Activated CD4-positive, alpha-beta T cell treated with anti-CD3 and anti-CD28 coated beads, Interleukin-2, amount 50 U/mL, for 1 hour (primary cell): Measurements from ENCODE around the gene SAFB2.
A peak's percentile ranks its signal among the peaks of the same experiment; 100 is the strongest.
"Not testable (repeated sequence)": the region's sequence is repeated elsewhere in the genome, so short reads cannot be mapped to it uniquely, and the experiment has no call there.

Experiments
- DNase-seq: peaks from one replicate; pipeline ENCODE4 v3.0.0-alpha.2; 2020

SAFB2 gene

DNA sequence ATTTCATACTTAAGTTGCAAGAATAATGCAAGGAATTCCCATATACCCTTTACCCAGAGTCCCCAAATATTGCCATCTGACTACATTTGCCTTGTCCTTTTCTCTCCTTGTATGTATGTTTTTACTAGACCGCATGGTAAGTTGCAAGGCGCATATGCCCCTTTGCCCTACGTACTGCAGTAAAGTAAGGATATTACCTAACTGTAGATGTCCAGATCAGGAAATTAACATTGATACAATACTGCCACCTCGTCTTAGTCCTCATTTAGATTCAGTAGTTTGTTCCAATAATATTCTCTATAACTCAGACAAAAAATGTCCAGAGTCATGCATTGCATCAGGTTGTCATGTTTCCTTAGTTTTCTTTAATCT, 9.7 kb upstream of the SAFB2 start:
- no peak for DNase-seq

DNA sequence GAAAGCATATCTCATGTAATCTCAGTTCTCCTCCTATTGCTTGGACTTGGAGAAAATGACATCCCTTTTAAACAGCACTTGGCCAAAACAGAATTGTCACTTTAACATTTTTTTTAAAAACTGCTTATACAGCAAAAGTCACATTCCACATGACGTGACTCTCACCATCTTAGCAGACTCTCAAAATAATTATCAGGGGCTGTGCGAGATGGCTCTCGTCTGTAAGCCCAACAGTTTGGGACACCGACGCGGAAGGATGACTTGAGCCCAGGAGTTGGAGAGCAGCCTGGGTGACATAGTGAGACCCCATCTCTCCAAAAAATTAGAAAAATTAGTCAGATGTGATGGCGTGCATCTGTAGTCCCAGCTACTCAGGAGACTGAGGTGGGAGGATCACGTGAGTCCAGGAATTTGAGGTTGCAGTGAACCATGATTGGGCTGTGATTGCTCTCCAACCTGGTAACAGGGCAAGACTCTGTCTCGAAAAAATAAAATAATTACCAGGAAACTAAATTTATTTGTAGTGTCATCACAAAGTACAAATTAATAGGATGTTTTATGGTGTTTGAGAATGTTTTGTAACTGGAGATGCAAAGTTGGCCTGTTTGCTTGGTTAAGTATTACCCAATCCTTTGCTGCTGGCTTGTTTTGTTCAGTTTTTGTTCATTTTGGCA, 9.1 kb upstream of the SAFB2 start:
- no peak for DNase-seq

DNA sequence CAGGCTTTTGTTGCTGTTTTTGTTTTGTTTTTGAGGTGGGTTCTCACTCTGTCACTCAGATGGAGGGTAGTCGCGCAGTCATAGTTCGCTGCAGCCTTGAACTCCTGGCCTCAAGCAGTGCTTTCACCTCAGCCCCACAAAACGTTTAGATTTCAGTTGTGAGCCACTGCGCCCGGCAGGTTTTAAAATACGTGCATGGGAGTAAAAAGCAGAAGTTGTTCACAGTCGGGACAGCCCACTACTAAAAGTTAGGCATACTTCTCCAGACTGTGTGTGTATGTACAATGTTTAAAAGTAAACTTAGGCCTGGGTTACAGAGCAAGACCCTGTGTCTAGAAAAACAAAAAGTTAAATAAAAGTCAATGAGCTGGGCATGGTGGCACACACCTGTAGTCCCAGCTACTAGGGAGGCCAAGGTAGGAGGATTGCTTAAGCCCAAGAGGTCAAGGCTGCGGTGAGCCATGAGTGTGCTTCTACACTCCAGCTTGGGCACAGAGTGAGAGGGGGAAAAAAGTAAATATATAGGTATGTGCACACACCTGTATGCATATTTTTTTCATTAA, 6.4 kb upstream of the SAFB2 start:
- no peak for DNase-seq

DNA sequence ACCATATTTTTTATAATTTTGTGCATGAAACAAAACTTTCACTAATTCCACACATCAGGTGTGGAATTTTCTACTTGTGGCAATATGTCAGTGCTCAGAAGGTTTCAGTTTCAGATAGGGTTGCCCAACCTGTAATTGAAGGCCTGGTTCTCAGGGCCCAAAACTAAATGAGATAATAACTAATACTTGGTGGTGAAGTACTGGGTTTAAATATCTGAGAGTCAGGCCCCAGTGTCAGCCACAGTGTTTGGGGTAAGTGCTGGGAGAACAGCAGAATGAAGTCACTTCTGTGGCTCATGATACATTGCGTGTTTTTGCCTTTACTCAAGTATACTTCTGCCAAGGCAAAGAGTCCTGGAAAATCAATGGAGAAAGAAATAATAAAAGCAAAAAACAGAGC, 5.9 kb upstream of the SAFB2 start:
- DNase-seq, result no peak

DNA sequence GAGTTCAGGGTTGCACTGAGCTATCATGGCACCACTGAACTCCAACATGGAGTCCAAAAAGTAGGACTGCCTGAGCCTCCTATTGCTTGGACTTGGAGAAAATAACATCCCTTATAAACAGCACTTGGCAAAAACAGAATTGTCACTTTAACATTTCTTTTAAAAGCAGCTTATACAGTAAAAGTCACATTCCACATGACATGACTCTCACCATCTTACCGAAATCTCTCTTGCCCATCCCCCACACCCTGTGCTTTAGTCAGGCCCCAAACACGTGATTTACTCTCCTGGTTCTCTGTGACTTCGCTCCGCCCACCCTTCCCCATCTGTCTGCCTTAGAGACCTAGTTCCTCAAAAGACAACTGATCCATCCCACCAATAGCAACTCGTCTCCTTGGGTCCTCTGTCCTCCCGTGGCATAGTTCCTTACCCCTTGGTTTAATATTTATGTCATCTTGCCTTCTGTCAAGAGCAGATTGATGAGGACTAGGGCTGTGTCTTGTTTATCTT, 4.9 kb upstream of the SAFB2 start:
- DNase-seq, result no peak

DNA sequence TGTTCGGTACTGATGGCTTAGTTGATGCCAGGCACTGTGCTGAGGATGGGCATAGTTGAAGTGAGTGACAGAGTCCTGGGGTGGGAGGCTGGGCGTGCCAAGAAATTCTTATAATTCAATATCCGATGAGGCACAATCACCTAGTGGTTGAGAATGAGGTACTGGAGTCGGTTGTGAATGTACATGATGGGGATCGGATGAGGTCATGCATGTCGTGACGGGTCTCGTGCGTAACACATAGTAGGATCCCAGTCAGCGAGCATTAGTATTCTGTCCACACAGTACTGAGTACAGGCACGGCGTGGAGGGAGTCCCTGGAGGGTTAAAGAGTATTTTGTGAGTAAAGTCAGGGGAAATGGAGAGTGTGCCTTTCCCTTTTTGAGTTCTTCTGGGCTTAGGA, 3.1 kb upstream of the SAFB2 start:
- no peak for DNase-seq

DNA sequence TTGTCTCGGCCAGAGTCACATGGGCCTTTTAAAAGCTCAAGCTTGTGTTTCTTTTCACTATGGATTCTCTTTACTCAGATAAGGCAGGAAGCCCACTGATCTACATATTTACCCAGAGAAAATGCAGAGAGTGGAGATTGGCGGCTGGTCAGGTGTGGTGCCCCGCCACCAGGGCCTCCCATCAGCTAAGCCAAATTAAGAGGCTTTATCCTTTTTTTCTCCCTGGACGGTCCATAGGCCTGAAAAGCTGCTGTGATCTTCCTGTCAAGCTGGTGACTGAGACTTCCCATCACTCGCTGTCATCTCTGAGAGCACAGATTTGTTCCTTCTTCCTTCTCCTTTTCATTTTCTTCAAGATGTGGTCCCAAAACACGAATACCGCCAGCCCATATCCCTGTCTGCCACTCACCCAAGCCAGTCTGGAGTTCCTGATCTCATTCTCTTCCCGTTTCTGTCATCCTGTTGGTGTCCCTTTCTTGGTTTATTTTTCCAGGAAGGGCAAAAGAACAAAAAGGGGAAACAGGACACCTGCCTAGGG, 2.2 kb upstream of the SAFB2 start:
- DNase-seq, result no peak

DNA sequence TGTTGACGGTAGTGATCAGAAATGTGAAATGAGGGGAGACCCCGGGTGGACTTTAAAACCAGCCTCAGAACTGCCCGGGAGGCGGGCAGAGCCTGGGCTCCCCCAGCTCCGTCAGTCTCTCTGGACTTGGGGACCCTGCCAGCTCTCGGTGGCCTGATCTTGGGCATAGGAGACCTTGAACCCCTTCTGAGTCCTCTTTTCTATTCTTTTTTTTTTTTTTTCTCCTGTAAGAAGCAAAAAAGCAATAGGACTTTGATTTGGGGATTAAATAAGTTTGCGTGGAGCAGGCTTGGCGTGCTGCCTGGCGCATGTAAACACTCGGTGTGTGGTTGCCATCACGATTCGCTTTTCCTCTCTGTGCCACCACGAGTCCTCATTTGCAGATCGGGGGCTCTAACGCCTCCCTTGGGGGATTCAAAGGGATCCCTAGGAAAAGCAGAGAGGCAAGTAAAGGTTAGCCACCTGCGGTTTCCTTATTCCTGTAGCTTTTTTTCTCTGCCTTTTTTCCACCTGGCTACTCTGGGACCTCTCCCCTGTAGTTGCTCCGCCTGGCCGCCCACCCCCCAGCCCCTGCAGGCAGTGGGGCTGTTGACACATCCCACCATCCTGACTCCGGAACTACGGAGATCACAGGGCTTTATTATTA, 1.6 kb upstream of the SAFB2 start:
- DNase-seq, result peak; percentile 18

DNA sequence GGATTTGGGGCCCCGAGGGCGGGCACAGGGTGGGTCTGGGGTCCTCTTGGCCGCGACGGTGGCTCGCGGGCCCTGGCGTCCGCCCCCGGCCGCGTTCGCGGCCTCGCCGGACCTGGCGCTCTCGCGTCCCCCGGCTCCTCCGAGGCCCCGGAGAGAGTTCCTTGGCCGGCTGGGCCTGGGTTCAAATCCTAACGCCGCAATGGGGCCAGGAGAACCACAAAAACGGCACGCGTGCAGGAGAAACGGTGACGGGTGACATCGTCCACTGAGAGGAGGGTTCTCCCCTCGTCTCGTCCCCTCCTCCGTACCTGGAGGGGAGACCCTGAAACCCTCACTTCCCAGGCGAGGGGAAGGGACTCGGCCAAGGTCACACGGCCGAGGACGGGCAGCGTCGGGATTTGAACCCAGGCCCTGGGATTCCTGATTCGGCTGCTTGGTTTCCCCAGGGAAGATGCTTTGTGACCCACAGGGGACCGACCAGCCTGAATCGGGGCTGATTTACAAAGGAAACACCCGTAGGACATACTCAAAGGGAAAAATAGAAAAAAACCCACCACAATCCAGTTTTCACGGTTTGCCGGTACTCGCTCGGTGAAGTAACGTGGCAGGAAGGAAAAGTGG, 931 bp upstream of the SAFB2 start:
- DNase-seq, result peak; percentile 8

DNA sequence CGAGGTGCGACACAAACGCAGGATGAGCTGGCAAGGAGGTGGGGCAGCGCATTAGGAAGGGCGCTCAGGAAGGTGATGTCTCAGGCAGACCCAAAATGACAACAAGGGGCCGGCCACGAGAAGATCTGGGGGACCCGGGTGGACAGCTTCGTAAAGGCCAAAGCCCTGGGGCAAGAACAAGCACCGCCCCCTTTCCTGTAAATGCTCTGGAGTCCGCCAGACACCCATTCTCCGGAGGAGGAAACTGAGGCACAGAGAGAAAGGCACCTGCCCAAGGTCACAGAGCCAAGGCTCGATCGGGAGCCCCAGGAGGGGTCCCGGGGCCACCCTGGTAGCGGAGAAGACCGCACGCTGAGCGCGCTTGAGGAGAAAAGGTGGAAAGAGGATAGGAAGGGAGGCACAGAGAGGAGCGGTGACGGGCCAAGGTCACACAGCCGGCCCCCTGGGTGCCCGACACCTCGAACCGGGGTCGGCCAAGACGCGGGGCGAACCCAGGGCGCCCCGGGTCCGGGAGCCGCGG, 571 bp downstream of the SAFB2 start:
- DNase-seq, result peak; percentile 13

DNA sequence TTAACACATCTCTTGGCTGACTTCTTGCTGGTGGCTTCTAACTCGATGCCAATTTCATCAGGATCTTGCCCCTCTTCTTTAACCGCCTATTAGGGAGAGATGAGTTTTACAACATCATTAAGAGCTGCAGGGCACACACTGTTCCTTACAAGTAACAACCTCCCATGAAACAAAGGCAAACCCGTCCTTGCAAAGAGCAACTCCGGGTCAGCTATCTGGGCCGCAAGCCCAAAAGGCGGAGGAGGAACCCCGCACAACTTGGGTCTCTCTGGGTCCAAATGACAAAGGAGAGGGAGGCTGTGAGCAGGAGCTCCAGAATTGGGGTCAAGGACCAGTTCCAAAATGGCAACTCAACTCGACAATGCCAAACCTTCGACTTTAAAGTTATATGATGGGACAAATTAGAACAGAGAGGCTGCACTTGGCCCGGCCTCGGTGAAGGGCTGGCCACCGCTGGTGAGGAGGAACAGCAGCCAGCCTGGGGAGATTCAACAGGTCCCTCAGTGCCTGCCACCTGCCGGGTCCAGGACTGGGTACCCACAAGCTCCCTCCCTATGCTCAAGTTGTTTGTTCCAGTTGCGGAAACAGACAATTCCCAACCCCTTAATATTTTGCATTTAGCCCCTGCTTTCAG, 1.1 kb downstream of the SAFB2 start:
- DNase-seq, result no peak

DNA sequence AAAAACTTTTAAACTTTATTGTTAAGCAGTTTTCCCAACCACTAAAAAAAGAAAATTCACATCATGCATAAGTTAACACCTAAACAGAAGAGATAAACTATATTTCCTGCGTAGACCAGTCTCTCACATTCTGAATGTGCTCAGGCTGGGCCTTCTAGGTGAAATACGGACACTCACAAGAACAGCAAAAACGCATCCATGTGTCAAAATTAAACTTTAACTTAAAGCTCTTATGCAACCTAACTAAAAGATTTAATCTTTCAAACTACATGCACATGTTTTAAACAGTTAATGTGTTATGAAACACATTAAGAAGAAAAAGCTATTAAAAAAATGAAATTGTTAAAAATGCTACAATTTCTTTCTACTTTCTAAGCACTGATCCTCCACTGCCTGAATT, 2.6 kb downstream of the SAFB2 start:
- no peak for DNase-seq

DNA sequence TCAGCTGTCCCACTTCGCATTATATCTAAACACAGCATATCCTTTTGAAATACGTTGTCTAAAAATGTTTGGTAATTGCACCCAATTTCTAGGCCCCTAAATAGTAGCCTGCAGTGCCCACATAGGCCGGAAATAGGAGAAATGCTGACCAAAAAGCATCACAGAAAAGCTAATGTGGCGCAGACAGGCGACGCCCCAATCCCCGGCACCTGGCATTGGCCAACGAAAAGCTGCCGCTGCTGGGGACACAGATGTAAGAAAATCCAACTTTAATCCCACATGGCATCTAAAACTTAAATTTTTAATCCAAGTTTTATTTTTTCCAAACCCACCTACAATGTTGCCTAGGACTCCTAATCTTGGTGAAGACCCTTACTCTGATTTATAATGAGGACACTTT, 4.0 kb downstream of the SAFB2 start:
- no peak for DNase-seq

DNA sequence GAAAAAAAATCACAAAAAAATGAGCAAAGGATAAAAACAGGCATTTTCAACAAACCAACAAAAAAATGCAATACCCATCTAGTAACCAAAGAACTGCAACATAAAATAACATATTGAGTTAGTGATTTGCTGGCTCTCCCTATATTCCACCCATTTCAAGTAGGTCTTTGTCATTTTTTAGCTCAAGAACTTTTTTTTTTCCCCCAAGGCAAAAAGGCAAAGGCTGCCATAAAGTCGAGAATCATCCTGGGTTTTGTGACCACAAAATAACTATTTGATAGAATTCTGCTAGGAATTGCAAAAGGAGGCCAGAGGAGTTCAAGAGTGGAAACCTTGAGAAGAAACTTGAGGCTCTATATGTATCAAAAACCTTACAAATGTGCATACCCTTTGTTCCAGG, 5.5 kb downstream of the SAFB2 start:
- no peak for DNase-seq

DNA sequence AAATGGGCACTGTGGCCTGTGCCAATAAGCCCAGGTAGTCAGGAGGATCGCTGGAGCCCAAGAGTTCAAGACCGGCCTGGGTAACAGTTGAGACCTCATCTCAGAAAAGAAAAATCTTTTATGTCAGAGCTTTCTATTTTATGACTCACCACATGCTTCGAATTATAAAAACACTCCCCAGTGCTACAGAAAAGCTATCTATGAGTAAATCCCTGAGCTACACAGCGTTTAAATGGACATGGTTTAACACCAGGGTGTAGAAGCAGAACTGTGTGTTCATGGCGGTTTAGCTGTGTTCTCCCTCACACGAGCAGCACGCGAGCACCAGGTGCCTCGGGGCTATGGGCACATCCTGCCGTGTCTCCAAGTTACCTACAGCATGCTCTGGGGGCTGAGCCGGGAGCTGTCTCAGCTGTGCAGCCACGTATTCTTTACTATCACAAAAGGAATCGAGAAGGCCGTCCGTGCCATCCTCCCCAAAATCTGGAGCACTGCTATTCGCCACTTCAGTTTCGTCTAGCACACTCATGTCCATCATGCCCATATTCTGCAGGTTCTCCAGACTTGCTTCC, 6.7 kb downstream of the SAFB2 start:
- no peak for DNase-seq

DNA sequence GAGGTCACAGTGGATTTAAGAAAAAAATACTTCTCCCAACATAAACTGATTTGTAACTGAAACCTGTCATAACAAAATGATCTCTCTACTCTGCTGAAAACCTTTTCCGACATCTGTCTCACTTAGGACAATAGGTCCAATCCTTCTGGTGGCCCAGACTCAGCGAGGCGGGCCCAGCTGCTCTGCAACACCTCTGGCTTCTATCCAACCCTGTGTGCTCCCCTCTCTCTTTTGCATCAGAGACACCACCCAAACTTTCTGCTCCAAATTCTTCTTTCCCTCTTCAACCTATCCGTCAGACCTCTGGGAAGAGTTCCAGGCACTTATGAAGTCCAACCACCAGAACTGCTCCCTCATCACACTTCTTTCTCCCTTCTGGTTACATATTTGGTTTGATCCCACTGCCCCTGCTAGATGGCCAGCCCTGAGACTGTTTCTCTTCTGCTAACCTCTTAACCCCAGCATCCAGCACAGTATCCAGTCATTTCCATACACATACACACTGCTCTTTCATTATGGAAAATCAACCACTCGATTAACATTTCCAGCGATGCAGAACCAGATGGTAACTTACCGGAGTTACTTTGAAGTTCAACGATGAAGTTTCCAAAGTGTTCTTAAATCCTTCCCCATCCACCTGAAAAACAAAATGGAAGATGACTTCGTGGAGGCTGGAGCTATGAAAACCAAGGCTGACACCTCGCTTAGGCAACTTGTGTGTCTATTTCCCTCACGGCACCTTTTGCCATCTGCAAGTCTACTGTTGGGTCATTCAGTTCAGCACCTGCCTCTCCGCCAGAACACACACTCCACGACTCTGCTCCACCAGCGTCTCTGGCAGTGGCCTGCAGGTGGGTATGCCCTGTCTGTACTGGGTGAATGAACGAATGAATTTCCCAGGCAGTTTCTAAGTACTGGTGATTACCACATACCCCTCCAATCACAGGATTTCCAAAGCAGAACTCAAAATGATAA, 9.4 kb downstream of the SAFB2 start:
- DNase-seq, result no peak

DNA sequence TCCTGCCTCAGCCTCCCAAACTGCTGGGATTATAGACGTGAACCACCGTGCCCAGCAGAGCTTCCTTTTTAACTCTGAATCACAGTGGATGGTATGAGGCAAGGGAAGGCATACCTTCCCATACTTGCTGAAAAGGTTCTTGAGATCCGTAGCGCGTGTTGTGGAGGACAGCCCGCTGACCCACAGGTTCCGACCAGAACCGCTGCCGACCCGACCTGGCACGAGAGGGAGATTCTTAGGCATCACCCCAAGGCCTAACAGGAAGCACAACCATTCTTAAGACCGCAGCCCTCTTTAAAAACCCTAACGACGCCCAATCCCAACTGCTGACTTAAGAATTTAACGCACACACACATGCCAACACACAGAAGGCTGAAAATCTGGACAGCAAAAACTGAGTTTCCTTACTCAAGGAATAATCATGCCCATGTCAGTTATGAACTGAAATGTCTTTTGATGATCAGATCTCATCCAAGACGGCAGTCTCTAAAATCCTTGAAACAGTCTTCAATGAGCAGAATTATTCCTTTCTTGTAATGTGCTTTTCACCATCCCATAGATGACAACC, 12.6 kb downstream of the SAFB2 start:
- no peak for DNase-seq

DNA sequence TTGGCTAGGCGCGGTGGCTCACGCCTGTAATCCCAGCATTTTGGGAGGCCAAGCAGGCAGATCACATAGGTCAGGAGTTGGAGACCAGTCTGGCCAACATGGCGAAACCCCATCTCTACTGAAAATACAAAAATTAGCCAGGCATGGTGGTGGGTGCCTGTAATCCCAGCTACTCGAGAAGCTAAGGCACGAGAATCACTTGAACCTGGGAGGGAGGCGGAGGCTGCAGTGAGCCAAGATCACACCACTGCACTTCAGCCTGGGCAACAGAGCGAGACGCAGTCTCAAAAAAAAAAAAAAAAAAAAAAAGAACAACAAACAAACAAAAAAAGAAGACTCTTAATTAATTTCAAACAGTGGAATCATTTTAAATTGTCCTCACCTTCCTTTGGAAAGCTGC, 13.8 kb downstream of the SAFB2 start:
- not testable (repeated sequence) for DNase-seq

DNA sequence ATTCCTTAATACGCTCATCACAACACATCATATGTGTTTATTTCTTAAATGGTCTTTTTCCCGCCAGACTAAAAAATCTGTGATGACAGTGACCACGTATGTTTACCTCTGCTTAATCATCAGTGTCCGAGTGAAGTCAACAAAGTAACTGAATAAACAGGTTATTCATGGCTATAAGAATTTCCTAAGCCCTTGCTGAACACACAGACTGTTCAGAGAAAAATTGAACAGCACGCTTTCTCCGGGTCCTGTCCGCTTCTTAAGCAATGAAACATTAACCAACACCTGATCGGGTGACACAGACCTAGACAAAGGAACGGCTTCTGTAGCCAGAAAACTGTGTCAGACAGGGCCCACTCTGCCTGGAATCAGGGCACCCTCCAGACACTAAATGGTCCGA, 14.3 kb downstream of the SAFB2 start:
- DNase-seq, result no peak

DNA sequence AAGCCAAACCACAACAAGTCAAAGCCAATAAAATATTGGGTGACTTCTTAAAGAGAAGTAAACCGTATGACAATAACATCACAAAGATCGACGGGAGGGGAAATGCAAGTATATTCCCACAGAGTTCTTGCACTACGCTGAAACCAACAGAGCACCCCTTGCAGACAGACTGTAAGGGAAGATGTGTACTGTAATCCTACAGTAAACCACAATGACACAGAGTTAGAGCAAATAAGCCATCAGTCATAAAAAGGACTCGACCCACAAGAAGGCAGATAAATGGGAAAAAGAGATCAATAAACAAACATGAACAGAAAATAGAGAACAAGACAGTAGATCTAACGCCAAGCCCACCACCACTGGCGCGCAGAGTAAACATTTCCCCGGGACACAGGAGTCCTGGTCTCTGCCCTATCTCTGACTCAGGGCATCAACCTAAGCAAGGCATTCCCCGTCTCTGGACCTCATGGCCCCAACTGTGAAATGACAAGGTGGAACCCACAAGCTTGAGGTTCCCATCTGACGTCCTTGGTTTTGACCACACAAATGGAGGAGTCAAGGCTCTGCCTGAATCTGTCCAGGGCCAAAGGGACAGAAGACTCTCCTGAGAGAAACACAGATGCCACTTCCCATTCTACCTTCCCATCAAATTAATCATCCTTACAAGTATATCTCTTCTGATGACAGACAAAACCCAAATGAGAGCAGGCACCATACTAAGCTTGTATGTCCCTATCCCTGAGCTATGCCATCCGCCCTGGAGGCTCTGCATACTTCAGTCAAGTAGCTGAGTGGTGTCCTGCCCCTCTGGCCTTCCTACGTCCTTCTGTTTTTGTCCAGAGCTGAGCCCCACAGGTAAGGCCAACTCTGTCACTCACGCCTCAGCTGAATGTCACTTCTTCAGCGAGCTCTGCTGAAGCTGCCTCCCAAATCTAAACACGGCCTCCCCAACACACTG, 15.0 kb downstream of the SAFB2 start:
- DNase-seq, result no peak
